Adrenal gland (tissue), 5 donors: Measurements from ENCODE around the gene DYNLT2B.

Source experiments
- POLR2A ChIP-seq, 2 donors: fragments of 450-650 bp; IDR thresholded peaks; one replicate each; pipeline ENCODE4 v1.6.1; 2017; ENCODE audit warnings: antibody characterized with exemption in 2 of 2, mild to moderate bottlenecking in 2 of 2, moderate library complexity in 1 of 2
- TF ChIP-seq, protein P1 (sequence below), 6 experiments: fragments of 450-650 bp in 4 of 6; fragments of 200-600 bp in 2 of 6; sonication (generic) in 1 of 6; IDR thresholded peaks; 1 replicate in 5 of 6; 2 replicates in 1 of 6; pipeline versions ENCODE4 v1.5.1 to v1.8.0; 2016 to 2021; ENCODE audit warnings: antibody characterized with exemption in 6 of 6, mild to moderate bottlenecking in 2 of 6, moderate library complexity in 1 of 6
- donor health status: DM: no; HTN: no; CAD: no.

DNA sequence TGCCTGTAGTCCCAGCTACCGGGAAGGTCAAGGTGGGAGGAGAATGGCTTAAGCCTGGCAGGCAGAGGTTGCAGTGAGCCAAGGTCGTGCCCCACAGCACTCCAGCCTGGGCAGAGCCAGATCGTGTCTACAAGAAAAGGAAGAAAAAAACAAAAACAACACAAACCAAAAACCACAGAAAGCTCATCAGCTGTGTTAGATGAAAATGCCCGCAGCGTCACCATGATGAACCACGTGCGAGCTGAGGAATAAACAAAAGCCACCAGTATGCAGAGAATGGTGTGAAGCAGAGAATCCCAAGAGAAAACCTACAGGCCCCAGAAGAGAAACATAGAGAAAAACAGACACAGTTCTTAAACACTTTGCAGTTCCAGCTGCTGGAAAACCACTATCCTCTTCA is 39.9 kb upstream of the DYNLT2B start:
- TF ChIP-seq, protein P1, sequence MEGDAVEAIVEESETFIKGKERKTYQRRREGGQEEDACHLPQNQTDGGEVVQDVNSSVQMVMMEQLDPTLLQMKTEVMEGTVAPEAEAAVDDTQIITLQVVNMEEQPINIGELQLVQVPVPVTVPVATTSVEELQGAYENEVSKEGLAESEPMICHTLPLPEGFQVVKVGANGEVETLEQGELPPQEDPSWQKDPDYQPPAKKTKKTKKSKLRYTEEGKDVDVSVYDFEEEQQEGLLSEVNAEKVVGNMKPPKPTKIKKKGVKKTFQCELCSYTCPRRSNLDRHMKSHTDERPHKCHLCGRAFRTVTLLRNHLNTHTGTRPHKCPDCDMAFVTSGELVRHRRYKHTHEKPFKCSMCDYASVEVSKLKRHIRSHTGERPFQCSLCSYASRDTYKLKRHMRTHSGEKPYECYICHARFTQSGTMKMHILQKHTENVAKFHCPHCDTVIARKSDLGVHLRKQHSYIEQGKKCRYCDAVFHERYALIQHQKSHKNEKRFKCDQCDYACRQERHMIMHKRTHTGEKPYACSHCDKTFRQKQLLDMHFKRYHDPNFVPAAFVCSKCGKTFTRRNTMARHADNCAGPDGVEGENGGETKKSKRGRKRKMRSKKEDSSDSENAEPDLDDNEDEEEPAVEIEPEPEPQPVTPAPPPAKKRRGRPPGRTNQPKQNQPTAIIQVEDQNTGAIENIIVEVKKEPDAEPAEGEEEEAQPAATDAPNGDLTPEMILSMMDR (IDR thresholded peaks at IDR 0.05), result no peak
- no peak for TF ChIP-seq POLR2A (IDR thresholded peaks at IDR 0.05)
